Activated T-cell treated with anti-CD3 and anti-CD28 coated beads, Interleukin-2, amount 50 U/mL, for 1 hour (primary cell): ENCODE results near the gene TBRG4.
A peak's percentile ranks its signal among the peaks of the same experiment; 100 is the strongest.
"Not testable (repeated sequence)": the region's sequence is repeated elsewhere in the genome, so short reads cannot be mapped to it uniquely, and the experiment has no call there.

Source experiments
- DNase-seq: peaks from one replicate; pipeline ENCODE4 v3.0.0-alpha.2; 2020

The TBRG4 gene

DNA sequence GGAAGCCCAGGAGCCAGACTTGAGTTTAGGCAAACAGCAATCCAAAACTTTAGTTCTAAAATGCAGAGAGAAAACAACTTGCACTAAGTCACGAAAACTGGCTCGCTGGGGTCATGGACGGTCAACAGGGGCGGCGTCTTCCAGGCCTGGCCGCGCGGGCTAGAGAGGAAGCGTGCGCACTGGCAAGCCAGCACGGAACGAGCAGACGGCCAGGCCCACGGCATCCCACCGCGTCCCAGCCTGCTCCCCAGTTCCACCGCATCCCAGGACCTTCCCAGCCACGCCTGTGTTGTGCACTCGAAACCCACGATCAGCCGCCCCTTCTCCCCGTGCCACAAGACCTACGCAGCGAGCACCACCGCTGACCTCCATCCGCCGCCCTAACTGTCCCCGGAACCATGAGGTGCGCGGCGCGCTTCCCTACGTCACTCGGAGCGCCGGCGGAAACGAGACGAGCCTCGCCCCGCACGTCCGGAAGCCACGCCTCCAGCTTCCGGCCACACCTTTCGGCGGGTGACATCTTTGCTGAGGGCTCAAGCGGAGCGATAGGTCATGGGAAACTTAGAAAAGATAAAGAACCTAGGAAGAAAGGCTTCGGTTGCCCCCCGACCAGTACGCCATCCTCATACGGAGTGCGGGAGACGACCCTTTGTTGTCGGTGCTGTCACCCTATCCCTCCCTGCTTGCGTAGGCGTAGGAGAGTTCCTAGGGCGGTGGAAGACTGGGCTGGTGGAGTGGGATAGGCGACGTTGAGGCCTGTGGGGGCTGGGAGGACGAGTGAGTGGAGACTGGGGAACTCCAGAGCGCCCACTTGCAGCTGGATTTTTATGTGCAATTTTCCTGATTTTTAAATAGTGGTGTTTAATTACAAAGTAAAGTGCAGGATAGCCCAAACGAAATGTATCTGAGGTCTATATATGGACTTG is at the start of gene TBRG4:
TBRG4 (minus strand) TSS at position 400 of the 926 bp plus-strand sequence. CDS start 2,460 bp downstream, outside the sequence.
- peak; percentile 93 for DNase-seq

DNA sequence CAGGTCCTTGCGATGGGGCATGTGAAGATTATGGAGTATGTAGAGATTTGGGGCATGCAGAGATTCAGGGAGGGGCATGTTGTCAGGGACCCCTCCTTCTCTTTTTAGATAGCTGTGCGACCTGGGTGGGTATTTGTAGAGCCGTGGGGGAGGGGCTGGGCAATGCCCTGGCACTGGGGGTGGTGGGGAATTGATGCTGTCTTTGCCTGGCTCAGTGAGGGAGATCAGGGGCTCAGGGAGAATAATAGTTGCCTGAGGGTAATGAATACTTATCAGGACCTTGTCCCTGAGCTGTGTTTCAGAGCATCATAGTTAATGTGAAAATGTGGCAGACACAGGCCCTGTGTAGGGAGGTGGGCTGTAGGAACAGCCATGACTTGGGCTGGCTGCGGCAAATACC is 49.6 kb upstream of the TBRG4 start:
- no peak for DNase-seq

DNA sequence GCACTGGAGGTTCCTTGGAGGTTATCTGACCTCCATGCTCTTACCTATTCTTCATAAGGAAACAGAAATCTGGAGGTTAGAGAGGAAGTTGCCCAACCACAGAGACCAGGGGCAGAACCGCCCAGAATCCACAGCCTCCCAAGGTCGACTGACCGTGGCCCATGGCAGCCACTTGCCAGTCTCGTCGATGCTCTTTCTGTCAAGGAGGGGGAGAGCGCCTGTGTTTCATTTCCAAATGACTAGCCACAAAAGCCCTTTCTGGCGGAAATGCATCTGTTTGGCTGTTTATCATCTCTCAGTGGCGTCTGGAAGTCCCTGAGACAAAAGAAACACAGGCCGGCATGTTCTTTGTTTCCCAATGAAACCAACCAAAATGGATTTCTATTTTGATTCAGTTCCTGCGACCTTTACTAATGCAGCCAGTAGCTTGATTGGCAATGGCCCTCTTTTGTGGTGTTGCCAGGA is 49.0 kb upstream of the TBRG4 start:
- no peak for DNase-seq

DNA sequence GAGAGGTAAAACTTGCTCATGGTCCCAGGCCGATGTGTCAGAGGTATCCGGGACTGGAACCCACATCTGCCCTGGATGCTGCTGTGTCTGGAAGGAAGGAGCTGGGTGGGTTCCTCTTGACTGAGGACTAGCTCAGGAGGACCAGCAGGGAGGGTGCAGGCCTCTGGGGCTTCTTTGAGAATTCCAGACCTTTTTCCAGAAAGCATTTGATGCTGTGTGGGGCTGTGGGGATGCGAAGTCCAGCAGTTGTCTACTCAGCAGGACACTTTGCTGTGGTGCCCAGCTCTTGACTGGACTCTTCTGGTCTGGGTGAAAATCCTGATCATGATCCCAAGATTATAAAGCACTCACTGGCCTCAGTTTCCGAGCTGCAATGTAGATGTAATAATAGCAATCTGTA is 47.8 kb upstream of the TBRG4 start:
- no peak for DNase-seq

DNA sequence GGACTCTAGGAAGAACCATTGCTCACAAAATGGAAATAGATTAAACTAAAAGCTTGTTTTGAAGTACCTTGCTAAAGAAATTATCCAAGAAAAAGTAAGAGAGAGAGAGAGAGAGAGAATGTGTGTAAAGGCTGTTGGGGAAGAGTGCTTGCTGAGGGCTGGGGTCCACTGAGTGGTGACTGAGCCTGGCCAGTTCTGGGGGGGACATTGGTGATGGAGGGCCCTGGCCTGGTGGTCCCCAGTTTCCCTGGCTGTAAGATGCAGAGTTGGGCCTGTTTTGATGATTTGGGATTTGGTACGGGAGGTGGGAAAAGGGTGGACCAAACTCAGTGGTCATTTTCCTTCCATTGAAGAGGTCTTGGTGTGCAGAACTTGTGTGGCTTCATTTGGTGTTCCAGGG is 47.0 kb upstream of the TBRG4 start:
- DNase-seq: no peak

DNA sequence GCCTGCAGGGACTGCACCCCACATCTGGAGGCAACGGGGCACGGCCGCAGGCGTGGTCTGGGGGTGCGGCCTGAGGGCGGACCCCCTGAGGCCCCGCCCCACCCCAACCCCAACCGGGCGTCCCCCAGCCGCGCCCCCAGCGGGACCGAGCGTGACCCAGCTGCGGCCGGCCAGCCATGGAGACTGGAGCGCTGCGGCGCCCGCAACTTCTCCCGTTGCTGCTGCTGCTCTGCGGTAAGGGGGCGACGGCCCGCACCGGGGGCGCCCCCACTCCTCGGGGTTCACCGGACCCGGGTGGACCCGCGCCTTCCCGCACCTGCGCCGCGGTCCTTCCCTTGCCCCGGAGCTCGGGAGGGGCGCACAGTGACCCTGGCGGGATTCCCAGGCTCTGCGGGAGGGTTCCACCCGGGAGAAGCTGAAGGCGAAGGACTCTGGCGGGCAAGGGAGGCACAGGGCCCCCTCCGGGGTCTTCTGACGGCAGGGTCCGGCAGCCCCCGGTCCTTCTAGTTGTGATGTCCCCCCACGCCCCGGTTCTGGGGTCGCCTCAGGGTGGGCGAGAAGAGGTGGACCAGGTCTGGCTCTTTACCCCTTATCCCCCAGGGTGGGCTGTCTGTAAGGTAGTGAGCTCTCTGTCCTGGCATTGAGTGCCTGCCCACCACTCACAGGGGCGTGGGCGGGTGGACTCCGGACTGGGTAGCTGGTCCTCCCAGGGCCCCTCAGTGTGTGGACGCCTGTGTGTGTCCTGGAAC is 46.3 kb upstream of the TBRG4 start, which contains the start of gene RAMP3:
RAMP3 (plus strand) TSS at position 139 of the 749 bp plus-strand sequence; CDS start at position 177, 38 bp downstream.
- no peak for DNase-seq

DNA sequence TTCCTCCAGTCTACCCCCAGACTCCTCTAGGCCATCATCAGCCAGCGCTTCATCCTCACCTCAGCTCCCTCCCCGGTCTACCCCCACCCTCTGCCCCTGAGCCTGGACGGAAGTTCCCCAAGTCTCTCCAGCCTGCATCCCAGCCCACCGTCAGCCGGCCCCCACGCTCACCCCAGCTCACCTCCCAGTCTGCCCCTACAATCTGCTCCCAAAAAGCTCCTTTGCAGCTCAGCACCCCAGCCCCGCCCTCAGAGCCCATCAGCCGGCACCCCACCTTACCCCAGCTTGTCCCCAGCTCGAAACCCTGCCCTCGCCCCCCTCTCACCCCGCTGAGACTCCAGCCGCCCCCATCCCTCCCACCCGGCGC is 45.8 kb upstream of the TBRG4 start:
- no peak for DNase-seq

DNA sequence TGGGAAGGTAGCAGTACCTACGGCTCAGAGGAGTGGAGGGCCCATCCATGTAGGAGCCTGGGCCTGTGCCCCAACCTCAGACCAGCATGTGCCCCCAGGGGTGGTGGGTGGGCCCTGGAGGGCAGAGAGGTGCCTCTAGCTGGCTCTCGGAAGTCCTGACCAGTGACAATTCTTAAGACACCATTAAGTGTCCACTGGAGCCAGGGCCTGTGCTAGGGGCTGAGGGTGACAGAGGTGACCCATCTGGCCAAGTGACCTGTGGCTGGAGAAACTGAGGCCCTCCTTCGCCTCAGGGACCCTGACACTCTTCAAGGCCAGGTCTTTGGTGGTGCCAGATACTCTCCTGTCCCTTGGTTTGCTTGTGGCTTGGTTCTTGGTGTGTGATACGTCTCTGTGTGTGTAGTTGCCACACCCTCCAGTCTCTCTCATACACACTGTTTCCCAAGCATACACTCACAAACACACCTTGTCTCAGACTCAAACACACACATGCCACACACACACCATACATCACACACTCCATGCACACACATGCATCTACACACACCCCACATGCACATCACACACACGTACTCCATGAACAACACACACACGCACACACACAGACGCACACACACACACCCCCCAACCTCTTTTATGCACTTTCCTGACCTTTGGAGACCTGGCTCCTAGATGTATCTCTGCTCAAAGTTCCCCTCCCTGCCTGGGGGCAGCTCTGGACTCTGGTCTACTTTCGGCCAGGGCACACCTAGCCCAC is 45.2 kb upstream of the TBRG4 start:
- DNase-seq: no peak

DNA sequence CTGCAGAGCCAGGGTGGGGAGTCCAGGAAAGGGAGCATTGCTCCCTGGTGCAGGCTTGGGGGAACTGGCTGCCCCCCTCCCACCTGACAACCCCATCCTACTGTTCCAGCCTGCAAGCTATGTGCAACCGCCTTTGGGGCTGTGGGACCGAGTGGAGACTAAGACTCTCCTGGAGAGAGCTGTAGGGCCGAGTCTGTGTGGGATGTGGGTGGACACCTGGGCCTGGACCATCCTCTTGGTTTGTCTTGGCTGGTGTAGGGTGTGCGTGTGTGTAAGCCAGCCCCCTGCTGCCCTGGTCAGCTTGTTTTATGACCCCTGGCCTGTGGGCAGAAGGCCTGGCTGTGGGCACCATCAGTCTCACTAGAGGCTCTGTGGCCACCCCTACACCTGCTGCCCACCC is 44.4 kb upstream of the TBRG4 start:
- DNase-seq: no peak

DNA sequence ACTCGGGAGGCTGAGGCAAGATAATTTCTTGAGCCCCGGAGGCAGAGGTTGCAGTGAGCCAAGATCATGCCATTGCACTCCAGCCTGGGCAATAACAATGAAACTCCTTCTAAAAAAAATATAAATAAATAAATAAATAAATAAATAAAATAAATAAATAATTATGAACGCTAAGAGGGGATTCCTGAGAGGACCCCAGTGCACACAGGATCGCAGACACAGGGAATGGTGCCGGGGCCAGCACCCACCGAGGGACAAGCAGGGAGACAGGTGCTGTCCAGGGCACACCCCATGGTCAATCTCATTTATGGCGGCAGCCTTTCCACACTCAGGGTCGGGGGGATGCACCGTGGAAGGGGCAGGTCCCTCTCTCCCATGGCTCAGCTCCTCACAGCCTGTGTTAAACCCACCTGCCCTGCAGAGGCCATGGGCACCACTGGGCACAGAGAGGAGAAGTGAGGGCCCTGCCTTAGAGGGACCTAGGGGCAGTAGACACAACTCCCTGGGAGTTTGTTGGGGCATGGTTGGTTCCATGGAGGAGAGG is 43.9 kb upstream of the TBRG4 start:
- no peak for DNase-seq

DNA sequence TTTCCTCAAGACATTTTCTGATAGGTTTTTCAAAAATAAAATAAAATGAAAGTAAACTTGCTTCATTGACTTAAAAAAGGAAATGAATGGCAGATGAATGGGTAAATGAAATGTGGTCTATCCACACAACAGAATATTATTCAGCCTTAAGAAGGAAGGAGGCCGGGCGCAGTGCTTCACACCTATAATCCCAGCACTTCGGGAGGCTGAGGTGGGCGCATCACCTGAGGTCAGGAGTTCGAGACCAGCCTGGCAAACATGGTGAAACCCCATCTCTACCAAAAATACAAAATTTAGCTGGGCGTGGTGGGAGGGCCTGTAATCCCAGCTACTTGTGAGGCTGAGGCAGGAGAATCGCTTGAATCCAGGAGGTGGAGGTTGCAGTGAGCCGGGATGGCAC is 42.4 kb upstream of the TBRG4 start:
- DNase-seq: not testable (repeated sequence)

DNA sequence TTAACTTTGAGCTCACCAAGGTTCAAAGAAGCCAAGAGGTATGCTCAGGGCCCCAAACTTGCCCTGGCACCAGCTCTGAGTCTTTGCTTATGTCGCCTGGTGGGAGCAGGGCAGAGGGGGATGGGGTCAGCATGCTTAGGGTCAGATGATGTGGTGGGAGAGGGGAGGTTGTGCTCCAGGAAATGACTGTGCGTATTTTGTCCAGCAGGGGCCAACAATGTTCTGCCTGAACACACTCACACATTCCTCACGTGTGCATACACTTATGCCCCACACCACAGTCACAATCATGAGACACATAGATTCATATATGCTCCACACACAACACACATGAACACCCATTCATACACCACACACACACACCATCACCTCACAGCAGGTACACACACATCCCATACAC is 41.7 kb upstream of the TBRG4 start:
- DNase-seq: no peak

DNA sequence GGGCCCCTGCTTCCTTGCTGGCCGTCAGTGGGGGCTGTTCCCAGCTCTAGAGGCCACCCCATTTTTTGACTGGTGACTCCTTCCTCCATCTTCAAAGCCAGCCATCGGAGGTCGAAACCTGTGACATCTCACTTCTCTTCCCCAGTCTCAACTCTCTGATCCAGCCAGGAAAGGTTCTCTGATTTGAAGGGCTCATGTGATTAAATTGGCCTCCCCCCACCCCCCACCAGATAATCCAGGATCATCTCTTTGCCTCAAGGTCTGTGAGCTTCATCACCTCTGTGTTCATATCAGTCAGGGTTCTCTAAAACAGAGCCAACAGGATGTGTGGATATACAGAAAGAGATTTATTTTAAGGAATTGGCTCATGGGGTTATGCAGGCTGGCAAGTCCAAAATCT is 40.5 kb upstream of the TBRG4 start:
- DNase-seq: no peak

DNA sequence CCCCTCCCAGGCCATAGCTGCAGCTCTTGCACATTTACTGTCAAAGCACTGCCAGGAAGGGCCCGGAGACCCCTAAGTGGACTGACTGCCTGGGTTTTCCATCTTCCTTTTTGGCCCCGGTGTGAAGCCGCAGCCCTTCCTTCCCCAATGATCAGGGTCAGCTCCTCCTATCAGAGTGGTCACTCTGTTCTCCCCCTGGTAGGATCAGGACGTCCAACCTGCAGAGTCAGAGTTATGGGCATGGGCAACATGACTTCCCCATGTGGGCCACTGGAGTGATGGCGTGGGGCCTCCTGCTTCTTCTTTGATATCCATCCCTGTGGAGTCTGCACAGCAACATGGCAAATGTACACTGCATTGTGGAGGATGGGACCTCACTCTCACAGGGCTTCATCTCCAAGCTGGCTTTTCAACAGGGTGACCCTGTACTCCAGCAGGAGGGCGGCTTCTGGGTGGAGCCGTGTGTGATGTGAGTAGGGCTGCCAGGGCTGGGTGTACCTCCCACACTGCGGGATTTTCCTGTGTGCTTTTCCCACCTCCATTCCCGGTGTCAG is 39.7 kb upstream of the TBRG4 start:
- no peak for DNase-seq

DNA sequence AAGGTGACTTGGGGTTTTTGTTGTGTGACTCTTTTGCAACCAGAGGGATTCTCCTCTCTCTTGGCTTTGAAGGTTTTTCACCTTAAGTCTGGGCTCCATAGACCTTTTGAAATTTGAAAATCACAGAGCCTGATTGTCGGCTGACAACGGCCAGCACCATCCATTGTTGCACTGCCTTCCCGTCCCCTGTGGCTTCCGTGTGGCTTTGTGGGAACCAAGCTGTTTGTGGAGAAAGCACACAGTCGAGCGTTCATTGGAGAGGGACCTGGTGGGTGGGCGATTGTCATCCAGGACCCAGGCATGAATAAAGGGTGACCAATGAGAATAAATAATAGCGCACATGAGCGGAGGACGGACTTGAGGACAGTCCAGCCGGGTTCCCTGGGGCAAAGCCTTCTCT is 38.7 kb upstream of the TBRG4 start:
- no peak for DNase-seq

DNA sequence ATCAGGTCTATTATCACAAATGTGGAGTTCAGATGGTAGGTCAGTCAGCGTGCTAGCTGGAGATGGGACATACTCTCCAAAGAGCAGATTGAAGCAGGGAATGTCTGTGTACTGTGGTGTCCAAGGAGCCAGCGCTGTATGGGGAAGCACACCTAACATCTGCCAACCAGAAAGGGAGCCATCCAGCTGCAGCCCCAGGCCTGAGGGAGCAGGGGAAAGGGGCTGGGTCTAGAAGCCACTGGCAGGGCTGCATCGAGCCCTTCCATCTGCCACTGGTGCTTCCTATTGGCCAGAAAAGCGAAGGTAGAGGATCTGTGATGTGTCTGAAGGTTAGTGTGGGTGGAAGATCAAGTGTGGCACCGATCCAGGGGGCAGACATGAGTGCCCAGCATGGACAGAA is 38.1 kb upstream of the TBRG4 start:
- no peak for DNase-seq

DNA sequence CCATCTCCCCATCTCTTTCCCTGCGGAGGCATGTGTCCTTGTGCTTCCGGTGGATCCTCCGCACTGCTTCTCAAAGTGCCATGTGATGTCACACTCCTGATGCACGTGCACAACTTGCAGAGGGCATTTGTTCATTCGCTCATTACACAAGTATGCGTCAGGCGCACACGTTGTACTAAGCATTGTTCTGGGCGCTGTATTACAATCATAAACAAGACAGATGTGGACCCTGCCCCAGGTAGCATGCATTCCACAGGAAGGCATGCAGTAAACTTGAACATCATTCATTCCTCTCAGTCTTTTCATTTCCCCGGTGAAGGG is 37.1 kb upstream of the TBRG4 start:
- DNase-seq: no peak

DNA sequence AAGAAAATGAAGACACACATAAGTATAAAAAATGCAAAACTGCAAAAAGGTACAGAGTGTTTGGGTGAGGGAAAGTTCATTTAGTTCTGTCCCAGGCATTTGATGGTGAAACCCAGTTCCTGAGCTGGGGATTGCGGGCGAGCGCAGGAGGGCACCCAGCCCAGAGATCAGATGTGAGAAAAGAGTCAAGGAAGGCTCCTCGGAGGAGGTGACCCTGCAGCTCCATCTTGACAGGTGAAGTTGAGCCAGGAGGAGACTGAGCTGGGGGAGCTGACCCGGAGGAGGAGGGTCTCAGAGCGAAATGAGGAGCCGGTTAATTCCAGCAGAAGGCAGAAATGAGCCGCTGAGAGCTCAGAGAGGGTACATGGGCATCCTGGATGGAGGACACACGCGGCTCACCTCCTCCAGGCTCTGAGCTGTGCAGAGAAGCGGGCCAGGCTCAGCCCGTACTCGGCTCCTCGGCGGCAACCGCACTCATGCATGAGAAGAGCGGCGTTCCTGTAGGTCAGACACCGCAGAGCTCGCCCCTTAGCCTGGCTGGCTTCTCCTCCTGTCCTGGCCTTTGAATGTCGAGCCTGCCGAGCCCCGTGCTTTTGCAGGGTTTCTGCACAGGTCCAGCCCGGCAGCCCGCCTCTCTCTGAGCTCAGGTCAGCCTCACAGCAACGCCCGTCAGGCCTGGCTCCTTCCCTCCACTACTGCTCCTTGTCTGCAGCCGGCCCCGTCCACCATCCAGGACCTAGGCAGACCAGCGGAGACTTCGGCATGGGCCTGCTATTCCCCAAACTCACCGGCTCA is 36.6 kb upstream of the TBRG4 start:
- DNase-seq: no peak

DNA sequence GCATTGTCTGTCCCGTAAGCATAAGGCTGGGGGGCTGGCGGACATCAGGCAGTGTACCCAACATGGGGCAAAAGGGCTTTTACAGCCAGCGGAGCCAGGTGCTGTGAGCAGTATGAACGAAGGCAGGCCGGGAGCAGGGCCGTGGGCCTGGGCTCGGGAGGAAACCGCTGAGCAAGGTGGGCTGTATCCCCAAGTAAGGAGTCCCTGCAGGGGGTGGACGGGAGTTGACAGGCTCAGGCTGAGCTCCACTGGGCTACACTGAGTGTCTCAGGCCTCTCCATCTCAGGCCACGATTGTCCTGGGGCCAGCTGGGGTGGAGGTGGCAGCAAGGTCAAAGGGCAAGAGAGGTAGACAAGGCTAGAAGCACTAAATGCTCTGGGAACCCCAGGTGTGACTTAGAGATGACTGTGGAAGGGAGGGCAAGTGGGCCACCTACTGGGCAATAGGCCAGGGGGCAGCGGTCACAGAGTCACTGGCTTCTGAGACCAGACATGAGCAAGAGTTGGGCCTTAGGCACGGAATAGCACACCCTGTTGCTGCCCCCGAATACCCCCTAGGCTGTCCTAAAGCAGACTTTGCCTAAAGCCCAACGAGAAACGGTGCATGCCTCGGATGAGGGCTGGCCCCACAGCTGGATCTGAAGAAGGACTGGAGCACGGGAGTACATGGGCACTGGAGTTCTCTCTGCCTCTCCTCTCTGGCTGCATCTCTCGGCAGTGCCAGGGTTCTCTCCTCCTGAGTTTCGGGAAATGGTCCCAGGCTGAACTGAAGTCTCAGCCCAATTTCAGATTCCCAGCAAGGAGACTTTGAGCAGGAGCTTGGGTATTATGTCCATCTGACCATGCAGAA is 35.3 kb upstream of the TBRG4 start:
- DNase-seq: no peak

DNA sequence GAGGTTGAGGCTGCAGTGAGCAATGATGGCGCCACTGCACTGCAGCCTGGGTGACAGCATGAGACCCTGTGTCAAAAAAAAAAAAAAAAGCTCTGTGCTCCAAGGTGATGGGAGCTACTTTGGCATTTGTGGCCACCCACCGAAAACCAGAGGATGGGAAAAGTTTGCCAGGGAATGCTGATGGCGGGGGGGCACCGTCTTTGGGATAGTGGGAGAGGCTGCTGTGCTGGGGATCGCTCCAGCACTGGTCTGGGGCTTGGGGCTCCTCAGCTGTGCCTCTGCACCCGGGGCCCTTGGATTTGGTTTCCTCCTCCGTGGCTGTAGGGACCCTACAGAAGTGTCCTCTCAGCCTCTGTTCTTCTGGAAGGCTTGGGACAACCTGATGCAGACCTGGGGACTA is 34.4 kb upstream of the TBRG4 start:
- DNase-seq: no peak

DNA sequence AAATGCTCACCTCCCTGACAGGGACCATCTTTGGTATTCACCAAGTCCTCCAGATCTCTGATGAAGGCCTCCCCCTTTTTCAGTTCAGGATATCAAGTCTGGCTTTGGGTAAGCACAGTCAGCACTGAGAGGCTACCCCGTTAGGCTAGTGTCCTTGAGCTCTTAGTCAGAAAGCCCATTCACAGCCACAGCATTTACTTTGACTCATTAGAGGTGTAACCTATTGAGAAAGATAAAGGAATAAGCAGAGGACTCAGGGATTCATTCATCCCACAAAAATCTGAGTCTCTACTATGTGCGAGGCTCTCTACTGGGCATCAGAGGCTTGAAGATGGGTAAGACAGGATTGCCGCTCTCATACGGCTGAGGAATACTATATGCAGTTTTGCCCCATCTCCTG is 32.1 kb upstream of the TBRG4 start:
- no peak for DNase-seq
